Measurements from ENCODE around the gene FOXC2. TPM values are rescaled to one million over a fixed set of nuclear protein-coding genes. Genes with fewer than 3 reads are reported as not detected.

Gene FOXC2
- total and polyA plus RNA-seq, 2 of the 13 experiments (the other 11 are each of a cell fraction or from before 2014, with no cell fraction given) = not detected

DNA sequence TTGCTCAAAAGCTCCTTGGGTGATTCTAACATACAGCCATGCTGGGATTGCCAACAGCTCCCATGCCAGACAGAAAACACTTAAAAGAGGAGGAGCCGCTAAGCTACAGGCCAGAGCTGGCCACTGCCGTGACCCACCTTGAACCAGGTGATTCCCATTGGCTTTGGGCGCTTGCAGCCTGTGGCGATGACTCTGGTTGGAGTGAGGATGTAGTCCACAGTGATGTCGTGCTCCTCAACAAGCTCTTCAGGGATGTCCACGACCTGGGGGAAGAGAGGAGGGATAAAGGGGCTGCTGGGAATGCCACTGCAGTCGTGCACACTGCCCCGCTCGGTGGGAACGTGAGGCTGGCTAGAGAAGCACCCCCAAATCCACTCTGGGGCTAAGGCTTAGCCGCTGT is 25.1 kb upstream of the FOXC2 start:
- no peaks in the 10 kb centered on the region for H3K79me2 ChIP-seq (ENCODE audit: insufficient read depth, low read length)
- H3K9me3 ChIP-seq (ENCODE audit: low read length) = no peaks in the 10 kb centered on the region
- no peak for DNase-seq (ENCODE audit: low spot score)
- ChIA-PET POLR2A (interaction anchor here (1.0 kb wide), 1 partner anchor 13 kb away, joined by 3 read pairs; the partner anchor contains the start of gene MTHFSD), CTCF (ENCODE audit: low intra/inter-chr PET ratio, low total read pairs) (no interaction called here)
- BruUV-seq (replicated peaks) = no TSS peak
- TF ChIP-seq RARA (CRISPR knock-in tag; IDR thresholded peaks at IDR 0.05) = no peak
- TF ChIP-seq ZMAT3 (CRISPR knock-in tag; conservative IDR thresholded peaks at IDR 0.05) = no peak
- TF ChIP-seq RFXANK (CRISPR knock-in tag; IDR thresholded peaks at IDR 0.05) = no peak
- TF ChIP-seq, protein P1, sequence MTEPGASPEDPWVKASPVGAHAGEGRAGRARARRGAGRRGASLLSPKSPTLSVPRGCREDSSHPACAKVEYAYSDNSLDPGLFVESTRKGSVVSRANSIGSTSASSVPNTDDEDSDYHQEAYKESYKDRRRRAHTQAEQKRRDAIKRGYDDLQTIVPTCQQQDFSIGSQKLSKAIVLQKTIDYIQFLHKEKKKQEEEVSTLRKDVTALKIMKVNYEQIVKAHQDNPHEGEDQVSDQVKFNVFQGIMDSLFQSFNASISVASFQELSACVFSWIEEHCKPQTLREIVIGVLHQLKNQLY (CRISPR knock-in tag; IDR thresholded peaks at IDR 0.05) = no peak
- TF ChIP-seq ZNF546 (CRISPR knock-in tag; conservative IDR thresholded peaks at IDR 0.05) = no peak
- no peak for TF ChIP-seq ZNF775 (CRISPR knock-in tag; IDR thresholded peaks at IDR 0.05; ENCODE audit: borderline replicate concordance)
- TF ChIP-seq, protein P2, sequence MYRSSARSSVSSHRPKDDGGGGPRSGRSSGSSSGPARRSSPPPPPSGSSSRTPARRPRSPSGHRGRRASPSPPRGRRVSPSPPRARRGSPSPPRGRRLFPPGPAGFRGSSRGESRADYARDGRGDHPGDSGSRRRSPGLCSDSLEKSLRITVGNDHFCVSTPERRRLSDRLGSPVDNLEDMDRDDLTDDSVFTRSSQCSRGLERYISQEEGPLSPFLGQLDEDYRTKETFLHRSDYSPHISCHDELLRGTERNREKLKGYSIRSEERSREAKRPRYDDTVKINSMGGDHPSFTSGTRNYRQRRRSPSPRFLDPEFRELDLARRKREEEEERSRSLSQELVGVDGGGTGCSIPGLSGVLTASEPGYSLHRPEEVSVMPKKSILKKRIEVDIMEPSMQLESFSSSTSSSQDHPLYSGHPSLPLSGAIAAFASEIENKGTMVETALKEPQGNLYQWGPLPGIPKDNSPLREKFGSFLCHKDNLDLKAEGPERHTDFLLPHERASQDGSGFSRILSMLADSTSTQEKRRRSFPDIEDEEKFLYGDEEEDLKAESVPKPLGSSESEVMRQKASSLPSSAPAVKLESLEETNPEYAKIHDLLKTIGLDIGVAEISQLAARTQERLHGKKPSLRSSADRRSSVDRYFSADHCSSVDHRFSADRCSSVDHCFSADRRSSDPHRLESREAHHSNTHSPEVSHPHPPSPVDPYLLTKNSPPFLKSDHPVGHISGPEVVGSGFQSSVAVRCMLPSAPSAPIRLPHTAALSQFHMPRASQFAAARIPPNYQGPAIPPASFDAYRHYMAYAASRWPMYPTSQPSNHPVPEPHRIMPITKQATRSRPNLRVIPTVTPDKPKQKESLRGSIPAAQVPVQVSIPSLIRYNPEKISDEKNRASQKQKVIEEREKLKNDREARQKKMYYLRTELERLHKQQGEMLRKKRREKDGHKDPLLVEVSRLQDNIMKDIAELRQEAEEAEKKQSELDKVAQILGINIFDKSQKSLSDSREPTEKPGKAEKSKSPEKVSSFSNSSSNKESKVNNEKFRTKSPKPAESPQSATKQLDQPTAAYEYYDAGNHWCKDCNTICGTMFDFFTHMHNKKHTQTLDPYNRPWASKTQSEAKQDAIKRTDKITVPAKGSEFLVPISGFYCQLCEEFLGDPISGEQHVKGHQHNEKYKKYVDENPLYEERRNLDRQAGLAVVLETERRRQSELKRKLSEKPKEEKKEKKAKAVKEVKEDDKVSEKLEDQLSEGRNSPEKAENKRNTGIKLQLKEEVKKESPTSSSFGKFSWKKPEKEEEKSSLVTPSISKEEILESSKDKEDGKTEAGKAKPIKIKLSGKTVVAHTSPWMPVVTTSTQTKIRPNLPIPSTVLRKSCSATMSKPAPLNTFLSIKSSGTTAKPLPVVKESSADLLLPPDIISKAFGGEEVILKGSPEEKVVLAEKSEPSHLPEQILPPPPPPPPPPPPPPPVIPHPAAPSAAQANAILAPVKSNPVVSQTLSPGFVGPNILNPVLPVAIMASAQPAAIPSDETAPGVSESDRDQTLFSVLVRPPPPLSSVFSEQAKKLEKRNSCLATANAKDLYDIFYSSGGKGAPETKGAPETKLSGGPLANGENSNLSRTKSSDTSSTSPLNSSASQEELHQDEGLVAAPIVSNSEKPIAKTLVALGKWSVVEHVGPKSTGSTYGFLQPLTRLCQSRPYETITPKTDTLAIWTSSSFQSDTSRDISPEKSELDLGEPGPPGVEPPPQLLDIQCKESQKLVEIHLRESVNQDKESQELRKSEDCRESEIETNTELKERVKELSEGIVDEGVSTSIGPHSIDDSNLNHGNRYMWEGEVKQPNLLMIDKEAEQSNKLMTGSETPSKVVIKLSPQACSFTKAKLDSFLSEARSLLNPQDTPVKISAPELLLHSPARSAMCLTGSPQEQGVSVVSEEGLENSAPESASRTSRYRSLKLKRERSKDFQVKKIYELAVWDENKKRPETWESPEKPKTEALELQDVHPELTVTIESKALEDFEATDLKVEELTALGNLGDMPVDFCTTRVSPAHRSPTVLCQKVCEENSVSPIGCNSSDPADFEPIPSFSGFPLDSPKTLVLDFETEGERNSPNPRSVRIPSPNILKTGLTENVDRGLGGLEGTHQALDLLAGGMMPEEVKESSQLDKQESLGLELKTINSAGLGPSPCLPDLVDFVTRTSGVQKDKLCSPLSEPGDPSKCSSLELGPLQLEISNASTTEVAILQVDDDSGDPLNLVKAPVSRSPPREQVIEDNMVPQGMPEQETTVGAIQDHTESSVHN (CRISPR knock-in tag; IDR thresholded peaks at IDR 0.05) = no peak
- TF ChIP-seq, protein P3, sequence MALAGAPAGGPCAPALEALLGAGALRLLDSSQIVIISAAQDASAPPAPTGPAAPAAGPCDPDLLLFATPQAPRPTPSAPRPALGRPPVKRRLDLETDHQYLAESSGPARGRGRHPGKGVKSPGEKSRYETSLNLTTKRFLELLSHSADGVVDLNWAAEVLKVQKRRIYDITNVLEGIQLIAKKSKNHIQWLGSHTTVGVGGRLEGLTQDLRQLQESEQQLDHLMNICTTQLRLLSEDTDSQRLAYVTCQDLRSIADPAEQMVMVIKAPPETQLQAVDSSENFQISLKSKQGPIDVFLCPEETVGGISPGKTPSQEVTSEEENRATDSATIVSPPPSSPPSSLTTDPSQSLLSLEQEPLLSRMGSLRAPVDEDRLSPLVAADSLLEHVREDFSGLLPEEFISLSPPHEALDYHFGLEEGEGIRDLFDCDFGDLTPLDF (CRISPR knock-in tag; IDR thresholded peaks at IDR 0.05) = no peak
- TF ChIP-seq GATAD1 (CRISPR knock-in tag; IDR thresholded peaks at IDR 0.05) = no peak
- no peak for TF ChIP-seq NFRKB (IDR thresholded peaks at IDR 0.05)
- TF ChIP-seq, protein P4, sequence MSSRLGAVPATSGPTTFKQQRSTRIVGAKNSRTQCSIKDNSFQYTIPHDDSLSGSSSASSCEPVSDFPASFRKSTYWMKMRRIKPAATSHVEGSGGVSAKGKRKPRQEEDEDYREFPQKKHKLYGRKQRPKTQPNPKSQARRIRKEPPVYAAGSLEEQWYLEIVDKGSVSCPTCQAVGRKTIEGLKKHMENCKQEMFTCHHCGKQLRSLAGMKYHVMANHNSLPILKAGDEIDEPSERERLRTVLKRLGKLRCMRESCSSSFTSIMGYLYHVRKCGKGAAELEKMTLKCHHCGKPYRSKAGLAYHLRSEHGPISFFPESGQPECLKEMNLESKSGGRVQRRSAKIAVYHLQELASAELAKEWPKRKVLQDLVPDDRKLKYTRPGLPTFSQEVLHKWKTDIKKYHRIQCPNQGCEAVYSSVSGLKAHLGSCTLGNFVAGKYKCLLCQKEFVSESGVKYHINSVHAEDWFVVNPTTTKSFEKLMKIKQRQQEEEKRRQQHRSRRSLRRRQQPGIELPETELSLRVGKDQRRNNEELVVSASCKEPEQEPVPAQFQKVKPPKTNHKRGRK (CRISPR knock-in tag; IDR thresholded peaks at IDR 0.05) = no peak
- TF ChIP-seq ZNF558 (CRISPR knock-in tag; IDR thresholded peaks at IDR 0.05; ENCODE audit: borderline replicate concordance) = no peak
- TF ChIP-seq FOXJ3 (CRISPR knock-in tag; IDR thresholded peaks at IDR 0.05; ENCODE audit: borderline replicate concordance) = no peak
- no peaks in the 10 kb centered on the region for H4K20me1 ChIP-seq (ENCODE audit: insufficient read depth, low read length)
- no peak overlapping the region for H3K27ac ChIP-seq (ENCODE audit: extremely low read length, insufficient read depth, low read length)
- H3K4me2 ChIP-seq (ENCODE audit: low read depth, low read length) = no peak overlapping the region
- H3K9ac ChIP-seq (ENCODE audit: insufficient read depth, low read depth, low read length) = no peak overlapping the region
- WGBS (ENCODE audit: low lambda C conversion rate) = 96% methylated on average over 10 of the region's 11 CpGs
- FAIRE-seq = no peak
- H3K27me3 ChIP-seq (ENCODE audit: control insufficient read depth in 1 of 2, insufficient read depth in 2 of 2, low read length in 2 of 2) = no peaks in the 10 kb centered on the region
- in situ Hi-C loops (cut with HindIII; ENCODE audit: extremely low pct_ligation_motif_present, low pct_unique_long_range_greater_than_20kb) (no loop called here), intact Hi-C loops (cut with micrococcal nuclease; ENCODE audit: unreplicated experiment) (no loop called here)
- no peak overlapping the region for H3K4me3 ChIP-seq (replicated peaks in 1 of 3; ENCODE audit: insufficient read depth in 1 of 3, low read depth in 2 of 3, low read length in 3 of 3)
- no peak for ATAC-seq
- H3K4me1 ChIP-seq (ENCODE audit: insufficient read depth, low read length) = no peaks in the 10 kb centered on the region
- H2AFZ ChIP-seq (ENCODE audit: low read length) = no peak overlapping the region
- H3K36me3 ChIP-seq (replicated peaks in 1 of 2; ENCODE audit: control insufficient read depth in 1 of 2, insufficient read depth in 2 of 2, low read length in 2 of 2) = peaks cover 27 to 69% of the 10 kb centered on the region in 2 experiments
